HepG2 (cell line): ENCODE data around the gene OR1S2. TPM values are rescaled to one million over a fixed set of nuclear protein-coding genes. Genes with fewer than 3 reads are reported as not detected.

Experiments used
- BRF2 ChIP-seq: sonication (generic); formaldehyde crosslinking; IDR thresholded peaks from 2 replicates; pipeline ENCODE4 v1.8.1; 2022; ENCODE audit warnings: mild to moderate bottlenecking, missing genetic modification reagents
- DBP ChIP-seq: sonication (generic); formaldehyde crosslinking; IDR thresholded peaks from 2 replicates; pipeline ENCODE4 v1.4.0; 2020; ENCODE audit warnings: missing genetic modification reagents; ENCODE audit errors: not compliant biosample characterization
- ETV5 ChIP-seq: IDR thresholded peaks from 2 replicates; pipeline ENCODE4 v1.6.1; 2018; ENCODE audit warnings: missing biosample characterization, missing genetic modification reagents, inconsistent platforms, borderline replicate concordance
- FIP1L1 ChIP-seq: fragments of 200-400 bp; formaldehyde crosslinking; IDR thresholded peaks from 2 replicates; pipeline ENCODE4 v1.6.1; 2018; ENCODE audit warnings: low read depth, mild to moderate bottlenecking, low read length, moderate library complexity, borderline replicate concordance; ENCODE audit not compliant: insufficient read depth
- MNT ChIP-seq: fragments of 450-650 bp; IDR thresholded peaks from 2 replicates; pipeline ENCODE4 v1.6.1; 2016
- SRF ChIP-seq: IDR thresholded peaks from 2 replicates; pipeline ENCODE4 v1.6.1; 2011; ENCODE audit warnings: mild to moderate bottlenecking, low read depth, low read length, moderate library complexity
- STAT5B ChIP-seq: sonication (generic); formaldehyde crosslinking; IDR thresholded peaks from 2 replicates; pipeline ENCODE4 v1.4.0; 2020; ENCODE audit warnings: missing genetic modification reagents
- STAT6 ChIP-seq: sonication (generic); formaldehyde crosslinking; IDR thresholded peaks from 2 replicates; pipeline ENCODE4 v1.4.0; 2020; ENCODE audit warnings: missing genetic modification reagents, mild to moderate bottlenecking, borderline replicate concordance
- ZNF142 ChIP-seq: sonication (generic); formaldehyde crosslinking; IDR thresholded peaks from 2 replicates; pipeline ENCODE4 v1.4.0; 2020; ENCODE audit warnings: missing genetic modification reagents
- ZNF777 ChIP-seq: sonication (generic); formaldehyde crosslinking; IDR thresholded peaks from 2 replicates; pipeline ENCODE4 v1.4.0; 2020; ENCODE audit warnings: missing genetic modification reagents
- ZNF883 ChIP-seq: sonication (generic); formaldehyde crosslinking; IDR thresholded peaks from 2 replicates; pipeline ENCODE4 v1.5.1; 2020; ENCODE audit warnings: mild to moderate bottlenecking, missing genetic modification reagents; ENCODE audit errors: not compliant biosample characterization
- polyA plus RNA-seq, 8 experiments: library from polyadenylated mRNA; depleted of rRNA in 3 of 8; stranded (reverse) in 7 of 8; unstranded in 1 of 8; fragments of >200 nt; fragmentation: Illumina TruSeq in 4 of 8; extraction: Trizol in 4 of 8; gene quantifications; 2 replicates each; pipeline versions ENCODE4 v1.2.1 to v1.2.3, GENCODE V29; 2011 to 2016; ENCODE audit warnings: low read depth in 4 of 8, missing spikeins in 1 of 8, mixed read lengths in 1 of 8; ENCODE audit not compliant: insufficient read depth in 1 of 8
- total RNA-seq, 5 experiments: library from RNA; depleted of rRNA; stranded (reverse); fragments of >200 nt; fragmentation: Illumina TruSeq; extraction: Trizol; gene quantifications; 2 replicates each; pipeline ENCODE4 v1.2.3, GENCODE V29; 2016; ENCODE audit warnings: low read depth in 1 of 5

The OR1S2 gene
- total and polyA plus RNA-seq, 2 of the 13 experiments (the other 11 are each of a cell fraction or from before 2014, with no cell fraction given), result not detected

- peak; percentile 88 for TF ChIP-seq STAT6 (CRISPR knock-in tag)
- no peak for TF ChIP-seq ZNF142
- no peak for TF ChIP-seq DBP (CRISPR knock-in tag)
- no peak for TF ChIP-seq SRF
- TF ChIP-seq ZNF777 (CRISPR knock-in tag), result no peak
- TF ChIP-seq ZNF883 (CRISPR knock-in tag), result no peak
- TF ChIP-seq BRF2 (CRISPR knock-in tag), result no peak; the same call in 1 of the 2 replicates
- peak; percentile 78; the same call in 1 of the 2 replicates for TF ChIP-seq ETV5 (CRISPR knock-in tag)
- no peak for TF ChIP-seq STAT5B (CRISPR knock-in tag)
- no peak for TF ChIP-seq MNT
- TF ChIP-seq FIP1L1, result no peak
Measured at GRCh38 chr11:58165504-58166106, 38.3 kb downstream of the OR1S2 start (continued).
